SK-N-SH treated with all-trans-retinoic acid at 6 μM for 48 hours (cell line): ENCODE data around the gene OST4.

Experiments
- ATAC-seq: fragments of 200-7000 bp; cut with Tn5 transposase; 3 replicates; pipeline ENCODE4 v1.9.1; 2020; ENCODE audit warnings: mild to moderate bottlenecking, moderate library complexity
- BACH2 ChIP-seq: fragments of 250-450 bp; sonication (Bioruptor Pico); IDR thresholded peaks from 2 replicates; pipeline ENCODE4 v1.9.0; 2021; ENCODE audit warnings: mild to moderate bottlenecking, borderline replicate concordance
- CSDC2 ChIP-seq: fragments of 250-450 bp; sonication (Bioruptor Pico); IDR thresholded peaks from 2 replicates; pipeline ENCODE4 v1.5.0; 2020; ENCODE audit warnings: mild to moderate bottlenecking, moderate library complexity
- GLIS3 ChIP-seq: fragments of 250-450 bp; sonication (Bioruptor Pico); IDR thresholded peaks from 2 replicates; pipeline ENCODE4 v1.5.0; 2020; ENCODE audit warnings: mild to moderate bottlenecking, moderate library complexity
- ISL1 ChIP-seq: fragments of 250-450 bp; sonication (Bioruptor Pico); IDR thresholded peaks from 2 replicates; pipeline ENCODE4 v2.1.2; 2022; ENCODE audit warnings: mild to moderate bottlenecking, moderate library complexity
- OSR1 ChIP-seq: fragments of 250-450 bp; sonication (Bioruptor Pico); IDR thresholded peaks from 2 replicates; pipeline ENCODE4 v1.8.0; 2022; ENCODE audit warnings: moderate library complexity, mild to moderate bottlenecking, inconsistent platforms
- PPARA ChIP-seq: fragments of 250-450 bp; sonication (Bioruptor Pico); IDR thresholded peaks from 2 replicates; pipeline ENCODE4 v1.5.0; 2020; ENCODE audit warnings: mild to moderate bottlenecking, borderline replicate concordance
- RARB ChIP-seq: fragments of 250-450 bp; sonication (Bioruptor Pico); IDR thresholded peaks from 2 replicates; pipeline ENCODE4 v1.8.0; 2021; ENCODE audit warnings: mild to moderate bottlenecking, moderate library complexity
- SNAI2 ChIP-seq: fragments of 250-450 bp; sonication (Bioruptor Pico); IDR thresholded peaks from 2 replicates; pipeline ENCODE4 v1.5.0; 2020; ENCODE audit warnings: mild to moderate bottlenecking, moderate library complexity
- TOX ChIP-seq: fragments of 250-450 bp; sonication (Bioruptor Pico); IDR thresholded peaks from 2 replicates; pipeline ENCODE4 v1.8.0; 2021; ENCODE audit warnings: mild to moderate bottlenecking, moderate library complexity, borderline replicate concordance
- ZC3H10 ChIP-seq: fragments of 250-450 bp; sonication (Bioruptor Pico); IDR thresholded peaks from 2 replicates; pipeline ENCODE4 v1.5.1; 2021; ENCODE audit warnings: mild to moderate bottlenecking, moderate library complexity
- ZFP30 ChIP-seq: fragments of 450-650 bp; formaldehyde crosslinking; IDR thresholded peaks from 2 replicates; pipeline ENCODE4 v1.5.0; 2022; ENCODE audit warnings: mild to moderate bottlenecking, moderate library complexity
- ZNF565 ChIP-seq: fragments of 450-650 bp; formaldehyde crosslinking; conservative IDR thresholded peaks from 2 replicates; pipeline ENCODE4 v1.5.0; 2020; ENCODE audit warnings: low read depth, mild to moderate bottlenecking, moderate library complexity
- ZNF8 ChIP-seq: fragments of 450-650 bp; formaldehyde crosslinking; IDR thresholded peaks from 2 replicates; pipeline ENCODE4 v1.5.0; 2020; ENCODE audit warnings: mild to moderate bottlenecking, moderate library complexity
- TF ChIP-seq, protein P1 (sequence below): fragments of 250-450 bp; sonication (Bioruptor Pico); IDR thresholded peaks from 2 replicates; pipeline ENCODE4 v1.5.1; 2020; ENCODE audit warnings: low read depth, mild to moderate bottlenecking, moderate library complexity
- TF ChIP-seq, protein P2 (sequence below): fragments of 250-450 bp; sonication (Bioruptor Pico); IDR thresholded peaks from 2 replicates; pipeline ENCODE4 v1.8.0; 2021; ENCODE audit warnings: low read depth, mild to moderate bottlenecking, moderate library complexity, borderline replicate concordance
- TF ChIP-seq, protein P3 (sequence below): fragments of 250-450 bp; sonication (Bioruptor Pico); IDR thresholded peaks from 2 replicates; pipeline ENCODE4 v1.5.1; 2021; ENCODE audit warnings: mild to moderate bottlenecking, moderate library complexity
- TF ChIP-seq, protein P4 (sequence below): fragments of 250-450 bp; sonication (Bioruptor Pico); IDR thresholded peaks from 2 replicates; pipeline ENCODE4 v1.8.0; 2020; ENCODE audit warnings: mild to moderate bottlenecking, moderate library complexity, borderline replicate concordance
- TF ChIP-seq, protein P5 (sequence below): fragments of 250-450 bp; sonication (Bioruptor Pico); IDR thresholded peaks from 2 replicates; pipeline ENCODE4 v1.5.0; 2020; ENCODE audit warnings: mild to moderate bottlenecking, moderate library complexity

The OST4 gene

DNA sequence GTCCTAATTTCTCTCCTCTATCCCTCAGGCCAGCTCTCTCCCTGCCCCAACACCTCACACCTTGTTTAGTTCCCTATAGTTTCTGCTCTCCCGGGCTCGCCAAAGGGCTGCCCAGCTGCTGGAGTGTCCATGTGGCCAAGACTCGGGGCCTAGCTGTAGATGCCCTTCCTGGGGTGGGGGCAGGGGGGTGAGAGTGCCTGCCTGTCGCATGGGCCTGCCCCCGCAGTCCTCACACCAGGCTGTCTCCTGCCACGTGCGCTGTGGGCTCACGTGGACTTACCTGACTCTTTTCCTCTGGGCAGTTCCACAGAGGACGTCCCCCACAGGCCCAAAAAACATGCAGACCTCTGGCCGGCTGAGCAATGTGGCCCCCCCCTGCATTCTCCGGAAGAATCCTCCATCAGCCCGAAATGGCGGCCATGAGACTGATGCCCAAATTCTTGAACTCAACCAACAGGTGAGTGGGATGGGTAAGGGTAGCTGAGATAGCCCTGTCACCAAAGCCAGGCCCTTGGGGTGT is 46.1 kb downstream of the OST4 start:
- no peak for ATAC-seq
- TF ChIP-seq RARB (CRISPR knock-in tag) (no peak), ZNF8 (CRISPR knock-in tag) (no peak), GLIS3 (CRISPR knock-in tag) (no peak), BACH2 (CRISPR knock-in tag) (no peak), OSR1 (CRISPR knock-in tag) (no peak), ISL1 (CRISPR knock-in tag) (no peak)
- TF ChIP-seq, protein P1, sequence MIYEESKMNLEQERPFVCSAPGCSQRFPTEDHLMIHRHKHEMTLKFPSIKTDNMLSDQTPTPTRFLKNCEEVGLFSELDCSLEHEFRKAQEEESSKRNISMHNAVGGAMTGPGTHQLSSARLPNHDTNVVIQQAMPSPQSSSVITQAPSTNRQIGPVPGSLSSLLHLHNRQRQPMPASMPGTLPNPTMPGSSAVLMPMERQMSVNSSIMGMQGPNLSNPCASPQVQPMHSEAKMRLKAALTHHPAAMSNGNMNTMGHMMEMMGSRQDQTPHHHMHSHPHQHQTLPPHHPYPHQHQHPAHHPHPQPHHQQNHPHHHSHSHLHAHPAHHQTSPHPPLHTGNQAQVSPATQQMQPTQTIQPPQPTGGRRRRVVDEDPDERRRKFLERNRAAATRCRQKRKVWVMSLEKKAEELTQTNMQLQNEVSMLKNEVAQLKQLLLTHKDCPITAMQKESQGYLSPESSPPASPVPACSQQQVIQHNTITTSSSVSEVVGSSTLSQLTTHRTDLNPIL = no peak
- TF ChIP-seq, protein P2, sequence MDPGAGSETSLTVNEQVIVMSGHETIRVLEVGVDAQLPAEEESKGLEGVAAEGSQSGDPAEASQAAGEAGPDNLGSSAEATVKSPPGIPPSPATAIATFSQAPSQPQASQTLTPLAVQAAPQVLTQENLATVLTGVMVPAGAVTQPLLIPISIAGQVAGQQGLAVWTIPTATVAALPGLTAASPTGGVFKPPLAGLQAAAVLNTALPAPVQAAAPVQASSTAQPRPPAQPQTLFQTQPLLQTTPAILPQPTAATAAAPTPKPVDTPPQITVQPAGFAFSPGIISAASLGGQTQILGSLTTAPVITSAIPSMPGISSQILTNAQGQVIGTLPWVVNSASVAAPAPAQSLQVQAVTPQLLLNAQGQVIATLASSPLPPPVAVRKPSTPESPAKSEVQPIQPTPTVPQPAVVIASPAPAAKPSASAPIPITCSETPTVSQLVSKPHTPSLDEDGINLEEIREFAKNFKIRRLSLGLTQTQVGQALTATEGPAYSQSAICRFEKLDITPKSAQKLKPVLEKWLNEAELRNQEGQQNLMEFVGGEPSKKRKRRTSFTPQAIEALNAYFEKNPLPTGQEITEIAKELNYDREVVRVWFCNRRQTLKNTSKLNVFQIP (CRISPR knock-in tag) = no peak
- TF ChIP-seq, protein P3, sequence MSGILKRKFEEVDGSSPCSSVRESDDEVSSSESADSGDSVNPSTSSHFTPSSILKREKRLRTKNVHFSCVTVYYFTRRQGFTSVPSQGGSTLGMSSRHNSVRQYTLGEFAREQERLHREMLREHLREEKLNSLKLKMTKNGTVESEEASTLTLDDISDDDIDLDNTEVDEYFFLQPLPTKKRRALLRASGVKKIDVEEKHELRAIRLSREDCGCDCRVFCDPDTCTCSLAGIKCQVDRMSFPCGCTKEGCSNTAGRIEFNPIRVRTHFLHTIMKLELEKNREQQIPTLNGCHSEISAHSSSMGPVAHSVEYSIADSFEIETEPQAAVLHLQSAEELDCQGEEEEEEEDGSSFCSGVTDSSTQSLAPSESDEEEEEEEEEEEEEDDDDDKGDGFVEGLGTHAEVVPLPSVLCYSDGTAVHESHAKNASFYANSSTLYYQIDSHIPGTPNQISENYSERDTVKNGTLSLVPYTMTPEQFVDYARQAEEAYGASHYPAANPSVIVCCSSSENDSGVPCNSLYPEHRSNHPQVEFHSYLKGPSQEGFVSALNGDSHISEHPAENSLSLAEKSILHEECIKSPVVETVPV = no peak
- TF ChIP-seq, all 23 proteins: peak for 0

DNA sequence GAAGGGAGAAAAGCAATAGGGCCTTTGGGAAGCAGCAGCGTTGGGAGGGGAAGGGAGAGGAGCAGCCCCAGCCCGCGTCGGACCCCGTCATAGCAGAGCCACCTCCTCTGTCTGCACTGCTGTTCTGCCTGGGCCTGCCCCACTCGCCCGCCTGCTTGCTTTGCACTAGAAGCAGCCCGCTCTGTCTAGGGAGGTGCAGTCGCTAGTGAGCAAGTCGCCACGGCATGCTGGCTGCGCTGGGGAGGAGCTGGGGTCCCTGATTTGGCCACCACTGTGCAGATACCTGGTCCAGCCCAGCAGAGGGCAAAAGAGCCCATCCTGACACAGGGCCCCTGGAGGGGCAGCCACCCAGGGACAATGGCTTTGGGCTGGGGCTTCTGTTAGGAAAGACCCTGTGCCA is 46.6 kb downstream of the OST4 start:
- no peak for ATAC-seq
- TF ChIP-seq SNAI2 (CRISPR knock-in tag) = no peak
- no peak for TF ChIP-seq PPARA (CRISPR knock-in tag)
- TF ChIP-seq ZC3H10 (CRISPR knock-in tag) = no peak
- TF ChIP-seq, protein P4, sequence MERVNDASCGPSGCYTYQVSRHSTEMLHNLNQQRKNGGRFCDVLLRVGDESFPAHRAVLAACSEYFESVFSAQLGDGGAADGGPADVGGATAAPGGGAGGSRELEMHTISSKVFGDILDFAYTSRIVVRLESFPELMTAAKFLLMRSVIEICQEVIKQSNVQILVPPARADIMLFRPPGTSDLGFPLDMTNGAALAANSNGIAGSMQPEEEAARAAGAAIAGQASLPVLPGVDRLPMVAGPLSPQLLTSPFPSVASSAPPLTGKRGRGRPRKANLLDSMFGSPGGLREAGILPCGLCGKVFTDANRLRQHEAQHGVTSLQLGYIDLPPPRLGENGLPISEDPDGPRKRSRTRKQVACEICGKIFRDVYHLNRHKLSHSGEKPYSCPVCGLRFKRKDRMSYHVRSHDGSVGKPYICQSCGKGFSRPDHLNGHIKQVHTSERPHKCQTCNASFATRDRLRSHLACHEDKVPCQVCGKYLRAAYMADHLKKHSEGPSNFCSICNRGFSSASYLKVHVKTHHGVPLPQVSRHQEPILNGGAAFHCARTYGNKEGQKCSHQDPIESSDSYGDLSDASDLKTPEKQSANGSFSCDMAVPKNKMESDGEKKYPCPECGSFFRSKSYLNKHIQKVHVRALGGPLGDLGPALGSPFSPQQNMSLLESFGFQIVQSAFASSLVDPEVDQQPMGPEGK (CRISPR knock-in tag) = no peak
- TF ChIP-seq, protein P3 = no peak
- no peak for TF ChIP-seq ZNF8 (CRISPR knock-in tag)
- no peak for TF ChIP-seq CSDC2 (CRISPR knock-in tag)
- TF ChIP-seq, protein P1 = no peak
- TF ChIP-seq, protein P5, sequence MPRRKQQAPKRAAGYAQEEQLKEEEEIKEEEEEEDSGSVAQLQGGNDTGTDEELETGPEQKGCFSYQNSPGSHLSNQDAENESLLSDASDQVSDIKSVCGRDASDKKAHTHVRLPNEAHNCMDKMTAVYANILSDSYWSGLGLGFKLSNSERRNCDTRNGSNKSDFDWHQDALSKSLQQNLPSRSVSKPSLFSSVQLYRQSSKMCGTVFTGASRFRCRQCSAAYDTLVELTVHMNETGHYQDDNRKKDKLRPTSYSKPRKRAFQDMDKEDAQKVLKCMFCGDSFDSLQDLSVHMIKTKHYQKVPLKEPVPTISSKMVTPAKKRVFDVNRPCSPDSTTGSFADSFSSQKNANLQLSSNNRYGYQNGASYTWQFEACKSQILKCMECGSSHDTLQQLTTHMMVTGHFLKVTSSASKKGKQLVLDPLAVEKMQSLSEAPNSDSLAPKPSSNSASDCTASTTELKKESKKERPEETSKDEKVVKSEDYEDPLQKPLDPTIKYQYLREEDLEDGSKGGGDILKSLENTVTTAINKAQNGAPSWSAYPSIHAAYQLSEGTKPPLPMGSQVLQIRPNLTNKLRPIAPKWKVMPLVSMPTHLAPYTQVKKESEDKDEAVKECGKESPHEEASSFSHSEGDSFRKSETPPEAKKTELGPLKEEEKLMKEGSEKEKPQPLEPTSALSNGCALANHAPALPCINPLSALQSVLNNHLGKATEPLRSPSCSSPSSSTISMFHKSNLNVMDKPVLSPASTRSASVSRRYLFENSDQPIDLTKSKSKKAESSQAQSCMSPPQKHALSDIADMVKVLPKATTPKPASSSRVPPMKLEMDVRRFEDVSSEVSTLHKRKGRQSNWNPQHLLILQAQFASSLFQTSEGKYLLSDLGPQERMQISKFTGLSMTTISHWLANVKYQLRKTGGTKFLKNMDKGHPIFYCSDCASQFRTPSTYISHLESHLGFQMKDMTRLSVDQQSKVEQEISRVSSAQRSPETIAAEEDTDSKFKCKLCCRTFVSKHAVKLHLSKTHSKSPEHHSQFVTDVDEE (CRISPR knock-in tag) = no peak
- TF ChIP-seq BACH2 (CRISPR knock-in tag) = no peak
- no peak for TF ChIP-seq OSR1 (CRISPR knock-in tag)
- TF ChIP-seq TOX (CRISPR knock-in tag) = no peak
- no peak for TF ChIP-seq ISL1 (CRISPR knock-in tag)
- TF ChIP-seq ZFP30 (CRISPR knock-in tag) = no peak
- TF ChIP-seq ZNF565 (CRISPR knock-in tag) = no peak
- no peak for TF ChIP-seq RARB (CRISPR knock-in tag)
- TF ChIP-seq, protein P2 (CRISPR knock-in tag) = no peak
